OCI-LY7 (cell line): Measurements from ENCODE around the gene PAQR5. TPM values are rescaled to one million over a fixed set of nuclear protein-coding genes. Genes with fewer than 3 reads are reported as not detected.

Experiments used
- BruUV-seq: library from RNA; stranded (reverse); fragments of 400-500 nt; replicated peaks from 2 replicates; lab custom pipeline; 2021; lab: Mats Ljungman, UMichigan
- CTCF ChIA-PET: fragments of 300-600 bp; sonication (Branson Sonifier 250); formaldehyde crosslinking; loops from one replicate; lab custom pipeline; 2022; ENCODE audit warnings: antibody characterized with exemption; ENCODE audit not compliant: unreplicated experiment; lab: Charles Lee
- POLR2A ChIA-PET: fragments of 300-600 bp; sonication (Branson Sonifier 250); formaldehyde crosslinking; loops from one replicate; lab custom pipeline; 2022; ENCODE audit warnings: antibody characterized with exemption; lab: Charles Lee
- DNase-seq: peaks from one replicate; pipeline ENCODE4 v3.0.0-alpha.2; 2015; ENCODE audit warnings: low spot score
- H2AFZ ChIP-seq: fragments of 200-600 bp; sonication (generic), shearing (Covaris generic); 2 replicates; pipeline ENCODE4 v1.6.1; 2014; ENCODE audit warnings: mild to moderate bottlenecking, antibody characterized with exemption, low read length, moderate library complexity
- H3K27ac ChIP-seq: fragments of 200-600 bp; sonication (generic); 2 replicates; pipeline ENCODE4 v1.5.1; 2014; ENCODE audit warnings: mixed run types, low read depth, mild to moderate bottlenecking, moderate library complexity, low read length, inconsistent platforms; ENCODE audit not compliant: poor library complexity, severe bottlenecking
- H3K36me3 ChIP-seq: fragments of 200-600 bp; sonication (generic); 2 replicates; pipeline ENCODE4 v1.6.1; 2014; ENCODE audit warnings: mild to moderate bottlenecking, antibody characterized with exemption, low read length, moderate library complexity, mixed read lengths; ENCODE audit not compliant: insufficient read depth
- H3K4me1 ChIP-seq: fragments of 200-600 bp; sonication (generic); 2 replicates; pipeline ENCODE4 v1.5.1; 2014; ENCODE audit warnings: mild to moderate bottlenecking, low read length; ENCODE audit not compliant: insufficient read depth, poor library complexity, severe bottlenecking
- H3K4me2 ChIP-seq: fragments of 200-600 bp; sonication (generic); 2 replicates; pipeline ENCODE4 v1.6.1; 2014; ENCODE audit warnings: mild to moderate bottlenecking, low read length
- H3K4me3 ChIP-seq: fragments of 200-600 bp; sonication (generic); 2 replicates; pipeline ENCODE4 v1.5.1; 2014; ENCODE audit warnings: mild to moderate bottlenecking, low read depth, low read length; ENCODE audit not compliant: poor library complexity, severe bottlenecking
- H3K79me2 ChIP-seq: fragments of 200-600 bp; sonication (generic); 2 replicates; pipeline ENCODE4 v1.6.1; 2016; ENCODE audit warnings: low read depth, mild to moderate bottlenecking, low read length, moderate library complexity, mixed read lengths; ENCODE audit not compliant: insufficient read depth
- H3K9me2 ChIP-seq: fragments of 200-600 bp; sonication (generic); 2 replicates; pipeline ENCODE4 v1.6.1; 2016; ENCODE audit warnings: mild to moderate bottlenecking, low read length, mixed read lengths; ENCODE audit not compliant: insufficient read depth
- H3K9me3 ChIP-seq: fragments of 200-600 bp; sonication (generic); 2 replicates; pipeline ENCODE4 v1.6.1; 2014; ENCODE audit warnings: mild to moderate bottlenecking, mixed run types, low read length, mixed read lengths
- H4K20me1 ChIP-seq: fragments of 200-600 bp; sonication (generic); 2 replicates; pipeline ENCODE4 v1.6.1; 2014; ENCODE audit warnings: mild to moderate bottlenecking, antibody characterized with exemption, low read length, moderate library complexity, mixed read lengths; ENCODE audit not compliant: insufficient read depth
- EZH2phosphoT487 ChIP-seq: fragments of 200-600 bp; sonication (generic); IDR thresholded peaks from 2 replicates; pipeline ENCODE4 v1.6.1; 2018; ENCODE audit warnings: low read depth, borderline replicate concordance, mild to moderate bottlenecking, mixed run types, antibody characterized with exemption, low read length, moderate library complexity, mixed read lengths
- intact Hi-C: fragments of 100-400 bp; cut with micrococcal nuclease; formaldehyde crosslinking; loops from one replicate; pipeline ENCODE4 v1.10.0; 2022; ENCODE audit not compliant: unreplicated experiment
- total RNA-seq, 2 experiments: library from RNA; depleted of rRNA in 1 of 2; stranded (reverse); fragments of >200 nt in 1 of 2; shearing (Covaris generic) in 1 of 2; gene quantifications; 2 replicates each; pipeline ENCODE4 v1.2.3, GENCODE V29; 2014 to 2022
- TF ChIP-seq, protein P1 (sequence below): fragments of 200-600 bp; sonication (generic); conservative IDR thresholded peaks from 2 replicates; pipeline ENCODE4 v1.5.1; 2014; ENCODE audit warnings: mild to moderate bottlenecking, antibody characterized with exemption, low read length, moderate library complexity, mixed read lengths

PAQR5 gene
- total RNA-seq, 2 experiments from 2014 or later = not detected

GRCh38 chr15:69388260-69388705 lies 89.6 kb downstream of the PAQR5 start:
- H3K9me3 ChIP-seq = no peaks in the 10 kb centered on the region
- no peaks in the 10 kb centered on the region for H3K79me2 ChIP-seq
- intact Hi-C loops = no loop called here
- no TSS peak for BruUV-seq
- H3K4me2 ChIP-seq = no peak overlapping the region
- no peak for TF ChIP-seq EZH2phosphoT487
- TF ChIP-seq, protein P1, sequence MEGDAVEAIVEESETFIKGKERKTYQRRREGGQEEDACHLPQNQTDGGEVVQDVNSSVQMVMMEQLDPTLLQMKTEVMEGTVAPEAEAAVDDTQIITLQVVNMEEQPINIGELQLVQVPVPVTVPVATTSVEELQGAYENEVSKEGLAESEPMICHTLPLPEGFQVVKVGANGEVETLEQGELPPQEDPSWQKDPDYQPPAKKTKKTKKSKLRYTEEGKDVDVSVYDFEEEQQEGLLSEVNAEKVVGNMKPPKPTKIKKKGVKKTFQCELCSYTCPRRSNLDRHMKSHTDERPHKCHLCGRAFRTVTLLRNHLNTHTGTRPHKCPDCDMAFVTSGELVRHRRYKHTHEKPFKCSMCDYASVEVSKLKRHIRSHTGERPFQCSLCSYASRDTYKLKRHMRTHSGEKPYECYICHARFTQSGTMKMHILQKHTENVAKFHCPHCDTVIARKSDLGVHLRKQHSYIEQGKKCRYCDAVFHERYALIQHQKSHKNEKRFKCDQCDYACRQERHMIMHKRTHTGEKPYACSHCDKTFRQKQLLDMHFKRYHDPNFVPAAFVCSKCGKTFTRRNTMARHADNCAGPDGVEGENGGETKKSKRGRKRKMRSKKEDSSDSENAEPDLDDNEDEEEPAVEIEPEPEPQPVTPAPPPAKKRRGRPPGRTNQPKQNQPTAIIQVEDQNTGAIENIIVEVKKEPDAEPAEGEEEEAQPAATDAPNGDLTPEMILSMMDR = no peak
- no peaks in the 10 kb centered on the region for H4K20me1 ChIP-seq
- no peak overlapping the region for H2AFZ ChIP-seq
- no peak overlapping the region for H3K27ac ChIP-seq
- H3K4me3 ChIP-seq = no peak overlapping the region
- POLR2A ChIA-PET = interaction anchor here (0.6 kb wide), 1 partner anchor 15 kb away, joined by 4 read pairs; no protein-coding TSS in a partner anchor
- no peaks in the 10 kb centered on the region for H3K4me1 ChIP-seq
- CTCF ChIA-PET = no interaction called here
- no peaks in the 10 kb centered on the region for H3K36me3 ChIP-seq
- H3K9me2 ChIP-seq = no peaks in the 10 kb centered on the region
- no peak for DNase-seq

GRCh38 chr15:69389426-69389825 lies 90.7 kb downstream of the PAQR5 start:
- CTCF ChIA-PET = no interaction called here
- Histone ChIP-seq H2AFZ (no peak overlapping the region), H3K4me3 (no peak overlapping the region), H3K36me3 (no peaks in the 10 kb centered on the region), H3K27ac (no peak overlapping the region), H3K4me1 (peaks cover 4% of the 10 kb centered on the region), H3K4me2 (no peak overlapping the region), H3K9me2 (no peaks in the 10 kb centered on the region), H3K9me3 (no peaks in the 10 kb centered on the region), H4K20me1 (no peaks in the 10 kb centered on the region), H3K79me2 (no peaks in the 10 kb centered on the region)
- DNase-seq = no peak
- BruUV-seq = no TSS peak
- intact Hi-C loops = no loop called here
- POLR2A ChIA-PET = no interaction called here
- TF ChIP-seq, protein P1 = no peak
- no peak for TF ChIP-seq EZH2phosphoT487

- no peak for TF ChIP-seq EZH2phosphoT487
- TF ChIP-seq, protein P1 = no peak
- no peak for DNase-seq
- no TSS peak for BruUV-seq
- no peak overlapping the region for H2AFZ ChIP-seq
- H3K4me3 ChIP-seq = no peak overlapping the region
- H4K20me1 ChIP-seq = no peaks in the 10 kb centered on the region
- CTCF ChIA-PET = interaction anchor here (0.5 kb wide), 1 partner anchor 405 kb away, joined by 3 read pairs; no protein-coding TSS in a partner anchor
- intact Hi-C loops = no loop called here
- H3K4me1 ChIP-seq = peaks cover 5% of the 10 kb centered on the region
- no peaks in the 10 kb centered on the region for H3K36me3 ChIP-seq
- no peaks in the 10 kb centered on the region for H3K9me2 ChIP-seq
- no peaks in the 10 kb centered on the region for H3K9me3 ChIP-seq
- H3K27ac ChIP-seq = no peak overlapping the region
- no peaks in the 10 kb centered on the region for H3K79me2 ChIP-seq
- H3K4me2 ChIP-seq = no peak overlapping the region
- POLR2A ChIA-PET = no interaction called here
Measured at GRCh38 chr15:69390575-69390974, 91.9 kb downstream of the PAQR5 start.
